ENCODE results near the gene EPHA8. TPM values are rescaled to one million over a fixed set of nuclear protein-coding genes. Genes with fewer than 3 reads are reported as not detected.

The EPHA8 gene
- total and polyA plus RNA-seq, 4 donors: not detected

DNA sequence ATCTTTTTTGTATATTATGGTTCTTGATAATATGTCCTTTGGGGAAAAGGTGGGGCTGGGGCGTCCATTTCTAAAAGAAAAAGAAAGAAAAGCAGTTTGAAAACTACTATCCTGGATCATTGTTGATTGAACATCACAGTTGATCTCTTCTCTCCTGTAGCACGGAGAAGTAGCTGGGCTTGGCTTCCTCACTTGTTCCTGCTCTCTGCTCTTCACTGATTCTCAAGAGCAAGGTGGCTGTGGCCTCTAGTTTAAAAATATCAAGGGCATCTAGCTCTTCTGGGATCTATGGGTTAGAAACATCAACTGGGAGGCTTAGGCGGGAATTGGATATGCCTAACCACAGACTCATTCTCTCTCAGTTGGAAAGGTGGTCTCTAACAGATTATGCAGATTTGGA lies 38.1 kb upstream of the EPHA8 start:
- peaks cover 3 to 76% (median 49%) of the 10 kb centered on the region in 4 donors for H3K36me3 ChIP-seq (ENCODE audit: control insufficient read depth in 4 of 4, insufficient read depth in 3 of 4, low read depth in 1 of 4, low read length in 3 of 4)
- DNase-seq (ENCODE audit: low spot score): no peak
- 96% methylated on average over 3 of the region's 3 CpGs for WGBS

DNA sequence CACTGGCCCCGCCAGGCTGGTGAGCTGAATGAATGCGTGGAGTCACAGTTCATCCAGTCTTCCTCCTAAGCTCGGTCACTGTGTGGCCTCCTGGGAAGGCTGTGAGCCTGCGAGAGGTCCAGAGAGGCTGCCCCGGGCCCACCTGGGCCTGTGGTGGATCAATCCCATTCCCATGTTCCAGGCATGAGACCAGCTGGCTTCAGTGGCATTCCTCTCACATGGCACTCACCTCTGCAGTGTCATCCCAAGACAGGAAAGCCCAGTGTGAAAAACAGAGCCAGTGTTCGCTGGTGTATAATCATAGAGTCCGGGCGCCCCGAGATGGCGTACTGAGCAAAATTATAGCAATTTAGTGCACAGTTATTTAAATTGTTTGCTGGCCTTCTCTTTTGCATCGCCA lies 37.6 kb upstream of the EPHA8 start:
- H3K4me1 ChIP-seq (ENCODE audit: control insufficient read depth in 4 of 4, insufficient read depth in 4 of 4, low read length in 3 of 4): no peaks in the 10 kb centered on the region
- WGBS: 98% methylated on average over 11 of the region's 11 CpGs
- no peak overlapping the region for H3K27ac ChIP-seq (ENCODE audit: low read depth in 1 of 2, low read length in 2 of 2)
- no peaks in the 10 kb centered on the region for H3K9me3 ChIP-seq (ENCODE audit: control insufficient read depth in 4 of 4, low read length in 3 of 4)
- H3K36me3 ChIP-seq (ENCODE audit: control insufficient read depth in 4 of 4, insufficient read depth in 3 of 4, low read depth in 1 of 4, low read length in 3 of 4): peaks cover 3 to 72% (median 46%) of the 10 kb centered on the region in 4 donors
- no peak overlapping the region for H3K4me3 ChIP-seq (ENCODE audit: low read depth in 1 of 3, low read length in 3 of 3)
- H3K9ac ChIP-seq (ENCODE audit: low read depth in 1 of 2, low read length in 2 of 2): no peak overlapping the region
- no peaks in the 10 kb centered on the region for H3K27me3 ChIP-seq (ENCODE audit: control insufficient read depth in 4 of 4, insufficient read depth in 4 of 4, low read length in 3 of 4)
- no peak for DNase-seq (ENCODE audit: low spot score)
- TF ChIP-seq, protein P1, sequence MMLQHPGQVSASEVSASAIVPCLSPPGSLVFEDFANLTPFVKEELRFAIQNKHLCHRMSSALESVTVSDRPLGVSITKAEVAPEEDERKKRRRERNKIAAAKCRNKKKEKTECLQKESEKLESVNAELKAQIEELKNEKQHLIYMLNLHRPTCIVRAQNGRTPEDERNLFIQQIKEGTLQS (IDR thresholded peaks at IDR 0.05): no peak
- TF ChIP-seq RAD21 (IDR thresholded peaks at IDR 0.05) (no peak), NR2F2 (IDR thresholded peaks at IDR 0.05) (no peak), SP1 (IDR thresholded peaks at IDR 0.05) (no peak), EGR1 (IDR thresholded peaks at IDR 0.05; ENCODE audit: low read depth in 2 of 2) (no peak), FOXA2 (IDR thresholded peaks at IDR 0.05) (no peak), HNF4G (IDR thresholded peaks at IDR 0.05) (no peak), HNF4A (conservative IDR thresholded peaks at IDR 0.05) (no peak), YY1 (IDR thresholded peaks at IDR 0.05) (no peak), GABPA (IDR thresholded peaks at IDR 0.05 in 1 of 2, conservative IDR thresholded peaks at IDR 0.05 in 1 of 2) (no peak)
- TF ChIP-seq, protein P2, sequence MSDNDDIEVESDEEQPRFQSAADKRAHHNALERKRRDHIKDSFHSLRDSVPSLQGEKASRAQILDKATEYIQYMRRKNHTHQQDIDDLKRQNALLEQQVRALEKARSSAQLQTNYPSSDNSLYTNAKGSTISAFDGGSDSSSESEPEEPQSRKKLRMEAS (IDR thresholded peaks at IDR 0.05): no peak

More for the DNA sequence above, 38.1 kb upstream of the EPHA8 start:
- no peak overlapping the region for H3K27ac ChIP-seq (ENCODE audit: low read depth in 1 of 2, low read length in 2 of 2)
- no peak for TF ChIP-seq HNF4A (conservative IDR thresholded peaks at IDR 0.05)
- no peak for TF ChIP-seq YY1 (IDR thresholded peaks at IDR 0.05)
- TF ChIP-seq FOXA1 (IDR thresholded peaks at IDR 0.05): no peak
- TF ChIP-seq FOXA2 (IDR thresholded peaks at IDR 0.05): no peak
- no peak for TF ChIP-seq HNF4G (IDR thresholded peaks at IDR 0.05)
- no peak for TF ChIP-seq RAD21 (IDR thresholded peaks at IDR 0.05)
- no peak for TF ChIP-seq SP1 (IDR thresholded peaks at IDR 0.05)
- TF ChIP-seq JUND (IDR thresholded peaks at IDR 0.05): no peak
- TF ChIP-seq, protein P2 (IDR thresholded peaks at IDR 0.05): no peak
- TF ChIP-seq, protein P1 (IDR thresholded peaks at IDR 0.05): no peak
- no peak for TF ChIP-seq GABPA (IDR thresholded peaks at IDR 0.05 in 1 of 2, conservative IDR thresholded peaks at IDR 0.05 in 1 of 2)
- TF ChIP-seq TAF1 (conservative IDR thresholded peaks at IDR 0.05): no peak
- TF ChIP-seq RXRA (IDR thresholded peaks at IDR 0.05): no peak
- no peak for TF ChIP-seq EGR1 (IDR thresholded peaks at IDR 0.05; ENCODE audit: low read depth in 2 of 2)
- no peaks in the 10 kb centered on the region for H3K27me3 ChIP-seq (ENCODE audit: control insufficient read depth in 4 of 4, insufficient read depth in 4 of 4, low read length in 3 of 4)
- H3K9ac ChIP-seq (ENCODE audit: low read depth in 1 of 2, low read length in 2 of 2): no peak overlapping the region
- no peak overlapping the region for H3K4me3 ChIP-seq (ENCODE audit: low read depth in 1 of 3, low read length in 3 of 3)
- H3K4me1 ChIP-seq (ENCODE audit: control insufficient read depth in 4 of 4, insufficient read depth in 4 of 4, low read length in 3 of 4): no peaks in the 10 kb centered on the region
- H3K9me3 ChIP-seq (ENCODE audit: control insufficient read depth in 4 of 4, low read length in 3 of 4): no peaks in the 10 kb centered on the region

DNA sequence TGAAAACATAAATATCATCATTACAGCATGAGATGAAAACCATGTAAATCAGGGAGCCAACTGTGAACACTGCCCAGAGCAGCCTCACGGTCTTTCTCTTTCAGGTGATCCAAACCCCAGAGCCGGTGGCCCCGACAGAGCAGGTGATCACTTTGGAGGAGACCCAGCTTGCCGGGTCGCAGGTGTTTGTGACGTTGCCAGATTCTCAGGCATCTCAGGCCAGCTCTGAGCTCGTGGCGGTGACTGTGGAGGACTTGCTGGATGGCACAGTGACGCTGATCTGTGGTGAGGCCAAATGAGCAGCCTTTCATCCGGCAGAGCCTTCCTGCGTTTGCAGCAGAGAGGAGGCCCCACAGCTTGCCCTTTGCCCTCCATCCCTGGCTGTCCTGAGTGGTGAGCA lies 37.2 kb upstream of the EPHA8 start:
- H3K4me3 ChIP-seq (ENCODE audit: low read depth in 1 of 3, low read length in 3 of 3): no peak overlapping the region
- WGBS: 92% methylated on average over 11 of the region's 11 CpGs
- no peaks in the 10 kb centered on the region for H3K4me1 ChIP-seq (ENCODE audit: control insufficient read depth in 4 of 4, insufficient read depth in 4 of 4, low read length in 3 of 4)
- peaks cover 3 to 67% (median 44%) of the 10 kb centered on the region in 4 donors for H3K36me3 ChIP-seq (ENCODE audit: control insufficient read depth in 4 of 4, insufficient read depth in 3 of 4, low read depth in 1 of 4, low read length in 3 of 4)
- no peak overlapping the region for H3K27ac ChIP-seq (ENCODE audit: low read depth in 1 of 2, low read length in 2 of 2)
- no peak for DNase-seq (ENCODE audit: low spot score)
- no peak overlapping the region for H3K9ac ChIP-seq (ENCODE audit: low read depth in 1 of 2, low read length in 2 of 2)
- H3K9me3 ChIP-seq (ENCODE audit: control insufficient read depth in 4 of 4, low read length in 3 of 4): no peaks in the 10 kb centered on the region
- no peaks in the 10 kb centered on the region for H3K27me3 ChIP-seq (ENCODE audit: control insufficient read depth in 4 of 4, insufficient read depth in 4 of 4, low read length in 3 of 4)
- TF ChIP-seq HNF4A (conservative IDR thresholded peaks at IDR 0.05): no peak
- no peak for TF ChIP-seq EGR1 (IDR thresholded peaks at IDR 0.05; ENCODE audit: low read depth in 2 of 2)
- TF ChIP-seq SP1 (IDR thresholded peaks at IDR 0.05): no peak
- no peak for TF ChIP-seq FOXA1 (IDR thresholded peaks at IDR 0.05)
- TF ChIP-seq, protein P3, sequence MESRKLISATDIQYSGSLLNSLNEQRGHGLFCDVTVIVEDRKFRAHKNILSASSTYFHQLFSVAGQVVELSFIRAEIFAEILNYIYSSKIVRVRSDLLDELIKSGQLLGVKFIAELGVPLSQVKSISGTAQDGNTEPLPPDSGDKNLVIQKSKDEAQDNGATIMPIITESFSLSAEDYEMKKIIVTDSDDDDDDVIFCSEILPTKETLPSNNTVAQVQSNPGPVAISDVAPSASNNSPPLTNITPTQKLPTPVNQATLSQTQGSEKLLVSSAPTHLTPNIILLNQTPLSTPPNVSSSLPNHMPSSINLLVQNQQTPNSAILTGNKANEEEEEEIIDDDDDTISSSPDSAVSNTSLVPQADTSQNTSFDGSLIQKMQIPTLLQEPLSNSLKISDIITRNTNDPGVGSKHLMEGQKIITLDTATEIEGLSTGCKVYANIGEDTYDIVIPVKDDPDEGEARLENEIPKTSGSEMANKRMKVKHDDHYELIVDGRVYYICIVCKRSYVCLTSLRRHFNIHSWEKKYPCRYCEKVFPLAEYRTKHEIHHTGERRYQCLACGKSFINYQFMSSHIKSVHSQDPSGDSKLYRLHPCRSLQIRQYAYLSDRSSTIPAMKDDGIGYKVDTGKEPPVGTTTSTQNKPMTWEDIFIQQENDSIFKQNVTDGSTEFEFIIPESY (IDR thresholded peaks at IDR 0.05): no peak
- TF ChIP-seq JUND (IDR thresholded peaks at IDR 0.05): no peak
- TF ChIP-seq FOXA2 (IDR thresholded peaks at IDR 0.05): no peak
- no peak for TF ChIP-seq HNF4G (IDR thresholded peaks at IDR 0.05)
- TF ChIP-seq, protein P4, sequence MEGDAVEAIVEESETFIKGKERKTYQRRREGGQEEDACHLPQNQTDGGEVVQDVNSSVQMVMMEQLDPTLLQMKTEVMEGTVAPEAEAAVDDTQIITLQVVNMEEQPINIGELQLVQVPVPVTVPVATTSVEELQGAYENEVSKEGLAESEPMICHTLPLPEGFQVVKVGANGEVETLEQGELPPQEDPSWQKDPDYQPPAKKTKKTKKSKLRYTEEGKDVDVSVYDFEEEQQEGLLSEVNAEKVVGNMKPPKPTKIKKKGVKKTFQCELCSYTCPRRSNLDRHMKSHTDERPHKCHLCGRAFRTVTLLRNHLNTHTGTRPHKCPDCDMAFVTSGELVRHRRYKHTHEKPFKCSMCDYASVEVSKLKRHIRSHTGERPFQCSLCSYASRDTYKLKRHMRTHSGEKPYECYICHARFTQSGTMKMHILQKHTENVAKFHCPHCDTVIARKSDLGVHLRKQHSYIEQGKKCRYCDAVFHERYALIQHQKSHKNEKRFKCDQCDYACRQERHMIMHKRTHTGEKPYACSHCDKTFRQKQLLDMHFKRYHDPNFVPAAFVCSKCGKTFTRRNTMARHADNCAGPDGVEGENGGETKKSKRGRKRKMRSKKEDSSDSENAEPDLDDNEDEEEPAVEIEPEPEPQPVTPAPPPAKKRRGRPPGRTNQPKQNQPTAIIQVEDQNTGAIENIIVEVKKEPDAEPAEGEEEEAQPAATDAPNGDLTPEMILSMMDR (IDR thresholded peaks at IDR 0.05; ENCODE audit: low read depth, low read length, missing input control): no peak
- no peak for TF ChIP-seq RXRA (IDR thresholded peaks at IDR 0.05)
- TF ChIP-seq, protein P1 (IDR thresholded peaks at IDR 0.05): no peak
- TF ChIP-seq TAF1 (conservative IDR thresholded peaks at IDR 0.05): no peak

Measured in liver (tissue), 9 donors.